Fibroblast of villous mesenchyme (primary cell): ENCODE measurements around the gene ATP2A1. TPM values are rescaled to one million over a fixed set of nuclear protein-coding genes. Genes with fewer than 3 reads are reported as not detected.

ENCODE experiments used
- DNase-seq: peaks from one replicate; pipeline ENCODE4 v3.0.0-alpha.2; 2010; ENCODE audit warnings: low read depth
- H3K4me3 ChIP-seq: 2 replicates; pipeline ENCODE4 v1.5.1; 2011; ENCODE audit warnings: low read depth, mild to moderate bottlenecking, low read length
- total RNA-seq: library from RNA; depleted of rRNA; stranded (reverse); fragments of >200 nt; gene quantifications from 2 replicates; pipeline ENCODE4 v1.2.3, GENCODE V29; 2012
- TF ChIP-seq, protein P1 (sequence below): IDR thresholded peaks from 2 replicates; pipeline ENCODE4 v1.5.1; 2012; ENCODE audit warnings: low read depth, mild to moderate bottlenecking, low read length; ENCODE audit not compliant: insufficient read depth

The ATP2A1 gene
- total RNA-seq, 1 donor = 0.43 TPM

DNA sequence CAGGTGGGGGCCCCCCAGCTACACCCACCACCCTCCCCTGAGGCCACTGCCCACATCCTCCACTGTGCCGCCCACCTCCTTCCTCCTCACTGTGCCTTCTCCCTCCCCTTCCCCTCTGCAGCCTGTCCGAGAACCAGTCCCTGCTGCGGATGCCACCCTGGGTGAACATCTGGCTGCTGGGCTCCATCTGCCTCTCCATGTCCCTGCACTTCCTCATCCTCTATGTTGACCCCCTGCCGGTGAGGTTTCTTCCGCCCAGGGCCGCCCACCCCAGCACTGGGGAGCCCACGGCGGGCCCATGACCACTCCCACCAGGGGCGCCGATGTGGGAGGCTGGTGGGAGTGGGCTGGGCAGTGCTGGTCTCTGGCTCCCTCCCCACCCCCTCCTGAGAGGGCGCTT, 24.6 kb downstream of the ATP2A1 start:
- TF ChIP-seq, protein P1, sequence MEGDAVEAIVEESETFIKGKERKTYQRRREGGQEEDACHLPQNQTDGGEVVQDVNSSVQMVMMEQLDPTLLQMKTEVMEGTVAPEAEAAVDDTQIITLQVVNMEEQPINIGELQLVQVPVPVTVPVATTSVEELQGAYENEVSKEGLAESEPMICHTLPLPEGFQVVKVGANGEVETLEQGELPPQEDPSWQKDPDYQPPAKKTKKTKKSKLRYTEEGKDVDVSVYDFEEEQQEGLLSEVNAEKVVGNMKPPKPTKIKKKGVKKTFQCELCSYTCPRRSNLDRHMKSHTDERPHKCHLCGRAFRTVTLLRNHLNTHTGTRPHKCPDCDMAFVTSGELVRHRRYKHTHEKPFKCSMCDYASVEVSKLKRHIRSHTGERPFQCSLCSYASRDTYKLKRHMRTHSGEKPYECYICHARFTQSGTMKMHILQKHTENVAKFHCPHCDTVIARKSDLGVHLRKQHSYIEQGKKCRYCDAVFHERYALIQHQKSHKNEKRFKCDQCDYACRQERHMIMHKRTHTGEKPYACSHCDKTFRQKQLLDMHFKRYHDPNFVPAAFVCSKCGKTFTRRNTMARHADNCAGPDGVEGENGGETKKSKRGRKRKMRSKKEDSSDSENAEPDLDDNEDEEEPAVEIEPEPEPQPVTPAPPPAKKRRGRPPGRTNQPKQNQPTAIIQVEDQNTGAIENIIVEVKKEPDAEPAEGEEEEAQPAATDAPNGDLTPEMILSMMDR = no peak
- DNase-seq = no peak
- H3K4me3 ChIP-seq = no peak overlapping the region

DNA sequence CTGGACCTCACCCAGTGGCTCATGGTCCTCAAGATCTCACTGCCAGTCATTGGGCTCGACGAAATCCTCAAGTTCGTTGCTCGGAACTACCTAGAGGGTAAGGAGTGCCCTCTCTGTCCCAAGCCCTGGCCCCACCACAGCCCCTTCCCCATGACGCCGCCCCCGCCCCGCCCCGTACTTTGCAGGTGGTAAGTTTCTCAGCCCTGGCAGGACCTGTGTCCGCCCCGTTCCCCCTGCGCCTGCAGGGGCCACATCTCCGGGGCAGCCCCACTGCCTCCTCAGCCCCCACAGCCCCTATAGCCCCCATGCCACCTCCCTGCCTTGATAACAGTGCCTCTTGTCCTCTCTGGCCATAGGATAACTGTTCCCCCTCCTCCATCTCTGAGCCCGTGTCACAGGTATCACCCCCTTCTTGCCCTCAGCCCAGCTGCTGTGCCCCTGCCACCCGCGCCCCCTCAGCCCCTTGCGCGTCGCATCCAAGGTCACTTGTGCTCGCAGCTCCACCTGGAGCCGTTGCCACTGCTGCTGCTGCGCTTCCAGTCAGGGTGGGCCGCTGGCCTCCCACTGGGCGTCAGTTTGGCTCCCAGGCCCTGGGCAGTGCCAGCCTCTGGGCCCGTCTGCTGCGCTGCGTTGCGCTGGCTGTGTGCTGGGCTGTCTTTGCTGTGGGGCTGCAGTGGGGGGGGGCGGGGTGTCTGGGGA, 25.2 kb downstream of the ATP2A1 start:
- TF ChIP-seq, protein P1 = no peak
- no peak overlapping the region for H3K4me3 ChIP-seq
- no peak for DNase-seq

DNA sequence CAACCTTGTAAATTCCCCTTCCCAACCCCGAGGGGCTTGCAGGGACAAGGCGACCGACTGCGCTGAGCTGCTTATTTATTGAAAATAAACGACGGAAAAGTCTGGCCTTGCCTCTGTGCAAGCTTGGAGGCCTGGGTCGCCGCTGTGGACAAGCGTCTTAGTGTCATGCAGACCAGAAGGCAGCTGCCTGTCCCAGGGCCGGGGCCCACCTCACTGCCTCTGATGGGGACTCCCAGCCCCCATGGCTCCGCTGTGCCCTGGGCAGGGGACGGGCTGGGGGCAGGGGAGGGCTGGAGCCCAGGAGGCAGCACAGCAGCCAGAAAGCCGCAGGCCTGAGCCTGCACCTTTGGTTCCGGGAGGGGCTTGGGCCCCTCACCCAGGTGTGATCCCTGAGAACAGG, 26.1 kb downstream of the ATP2A1 start:
- H3K4me3 ChIP-seq = no peak overlapping the region
- TF ChIP-seq, protein P1 = no peak

DNA sequence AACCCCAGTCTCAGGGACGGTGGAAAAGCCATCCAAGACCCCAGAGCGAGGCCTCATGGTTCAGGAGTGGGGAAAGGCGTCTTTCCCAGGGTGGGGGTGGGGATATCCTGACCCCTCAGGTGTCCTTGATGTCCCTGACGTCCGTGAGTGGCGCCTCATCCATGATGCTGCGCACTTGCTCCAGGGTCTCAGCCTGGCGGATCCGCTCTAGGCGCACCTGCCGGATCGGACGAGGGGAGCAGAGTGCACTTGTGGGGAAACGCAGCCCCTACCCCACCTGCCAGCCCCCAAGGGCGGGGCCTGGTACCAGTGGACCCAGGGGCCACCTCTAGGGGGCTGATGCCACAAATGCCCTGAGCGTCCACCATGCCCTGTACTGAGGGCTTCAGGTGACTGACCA, 26.5 kb downstream of the ATP2A1 start:
- no peak for DNase-seq
- TF ChIP-seq, protein P1 = no peak
- H3K4me3 ChIP-seq = no peak overlapping the region

More for the DNA sequence above, 26.1 kb downstream of the ATP2A1 start:
- DNase-seq = no peak

DNA sequence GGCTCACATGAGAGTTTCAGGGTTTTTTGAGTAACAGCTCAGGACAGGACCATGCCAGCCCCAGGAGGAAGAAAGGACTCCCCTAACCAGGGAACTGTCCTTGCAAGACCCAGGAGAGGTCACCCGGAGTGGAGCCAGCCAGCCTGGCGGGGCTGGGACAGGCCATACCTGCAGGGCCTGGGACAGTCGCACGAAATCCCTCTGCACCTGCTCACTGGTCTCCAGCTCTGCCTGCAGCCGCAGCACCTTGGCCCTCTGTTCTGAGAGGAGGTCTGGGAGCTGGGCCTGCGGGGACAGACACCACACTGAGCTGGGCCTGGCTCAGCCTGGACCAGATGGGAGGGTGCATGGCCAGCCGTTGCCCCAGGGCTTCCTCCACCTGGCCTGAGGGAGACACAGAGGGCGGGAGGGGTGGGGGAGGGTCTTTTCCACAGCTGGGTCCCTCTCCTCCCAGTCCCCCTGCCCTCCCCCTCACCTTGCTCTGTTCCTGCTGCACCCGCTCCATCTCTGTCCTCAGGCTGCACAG, 27.0 kb downstream of the ATP2A1 start:
- TF ChIP-seq, protein P1 = no peak
- H3K4me3 ChIP-seq = no peak overlapping the region
- DNase-seq = no peak

DNA sequence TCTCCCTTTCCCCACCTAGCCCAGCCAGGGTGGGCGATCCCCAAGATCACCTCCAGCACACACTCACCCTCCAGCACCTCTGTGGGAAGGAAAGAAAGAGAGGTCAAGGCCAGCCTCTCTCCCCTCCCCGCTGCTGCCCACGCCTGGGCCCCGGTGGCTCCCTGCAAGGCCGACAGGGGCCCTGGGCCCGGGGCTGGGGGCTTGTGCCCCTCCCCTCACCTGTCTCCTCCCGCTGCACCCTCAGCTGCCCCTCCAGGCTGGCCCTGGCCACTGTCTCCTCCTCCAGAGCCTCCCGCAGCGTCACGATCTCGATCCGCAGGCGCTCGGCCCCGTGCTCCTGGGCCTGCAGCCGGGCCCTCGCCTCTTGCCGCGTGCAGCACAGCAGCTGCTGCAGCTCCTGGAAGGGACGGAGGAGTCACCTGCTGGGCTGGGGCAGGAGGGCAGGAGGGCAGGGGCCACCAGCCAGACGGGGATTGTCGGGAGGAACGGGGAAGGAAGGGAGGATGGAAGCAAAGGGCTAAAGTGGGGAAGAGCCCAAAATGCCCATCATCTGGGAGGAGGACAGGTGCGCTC, 27.6 kb downstream of the ATP2A1 start:
- DNase-seq = no peak
- TF ChIP-seq, protein P1 = no peak
- no peak overlapping the region for H3K4me3 ChIP-seq
